Measurements from ENCODE around the gene BIRC3. TPM values are rescaled to one million over a fixed set of nuclear protein-coding genes. Genes with fewer than 3 reads are reported as not detected.
A peak's percentile ranks its signal among the peaks of the same experiment; 100 is the strongest.
"Not testable (repeated sequence)": the region's sequence is repeated elsewhere in the genome, so short reads cannot be mapped to it uniquely, and the experiment has no call there.

Gene BIRC3
- total RNA-seq, 1 donor from 2014 or later = 23.0 TPM

GRCh38 chr11:102332611-102332994 lies 15.3 kb downstream of the BIRC3 start:
- peaks cover 72% of the 10 kb centered on the region for H3K36me3 ChIP-seq
- no peak for TF ChIP-seq CTCF (IDR thresholded peaks at IDR 0.05)

GRCh38 chr11:102338479-102339010 lies 21.3 kb downstream of the BIRC3 start:
- Histone ChIP-seq H3K4me1 (no peaks in the 10 kb centered on the region), H3K27ac (no peak overlapping the region), H3K27me3 (no peaks in the 10 kb centered on the region), H3K9me3 (no peaks in the 10 kb centered on the region), H3K36me3 (peaks cover 22% of the 10 kb centered on the region), H3K4me3 (no peak overlapping the region)
- no peak for TF ChIP-seq CTCF (IDR thresholded peaks at IDR 0.05)
- intact Hi-C loops (cut with DNase I) = no loop called here
- ATAC-seq = no peak
- DNase-seq = no peak

More at GRCh38 chr11:102332611-102332994, 15.3 kb downstream of the BIRC3 start:
- DNase-seq (no peak), ATAC-seq (peak; percentile 30)
- no peaks in the 10 kb centered on the region for H3K4me1 ChIP-seq
- H3K27me3 ChIP-seq = no peaks in the 10 kb centered on the region
- H3K9me3 ChIP-seq = no peaks in the 10 kb centered on the region
- no peak overlapping the region for H3K27ac ChIP-seq
- intact Hi-C loops (cut with DNase I) = no loop called here
- no peak overlapping the region for H3K4me3 ChIP-seq

- H3K4me3 ChIP-seq; intact Hi-C loops (cut with DNase I); H3K27me3 ChIP-seq; DNase-seq; ATAC-seq; H3K4me1 ChIP-seq; H3K9me3 ChIP-seq; H3K27ac ChIP-seq: not testable (repeated sequence)
- peaks cover 16% of the 10 kb centered on the region for H3K36me3 ChIP-seq
These were observed 24.0 kb downstream of the BIRC3 start for GRCh38 chr11:102341311-102341710.

- Histone ChIP-seq H3K9me3 (no peaks in the 10 kb centered on the region), H3K27me3 (no peaks in the 10 kb centered on the region), H3K4me1 (peaks cover 8% of the 10 kb centered on the region), H3K4me3 (no peak overlapping the region), H3K36me3 (peaks cover 13% of the 10 kb centered on the region), H3K27ac (no peak overlapping the region)
- ATAC-seq (peak; percentile 90), DNase-seq (no peak)
- TF ChIP-seq CTCF (IDR thresholded peaks at IDR 0.05) = peak; percentile 81
- intact Hi-C loops (cut with DNase I) = no loop called here
These were observed 24.6 kb downstream of the BIRC3 start for GRCh38 chr11:102341844-102342318.

- Histone ChIP-seq H3K4me3 (no peak overlapping the region), H3K9me3 (no peaks in the 10 kb centered on the region), H3K27me3 (no peaks in the 10 kb centered on the region), H3K27ac (no peak overlapping the region), H3K36me3 (no peaks in the 10 kb centered on the region), H3K4me1 (peaks cover 16% of the 10 kb centered on the region)
- no peak for TF ChIP-seq CTCF (IDR thresholded peaks at IDR 0.05)
- no peak for ATAC-seq
- intact Hi-C loops (cut with DNase I) = no loop called here
- no peak for DNase-seq
These were observed 26.5 kb downstream of the BIRC3 start for GRCh38 chr11:102343809-102344208.

GRCh38 chr11:102345904-102346303 lies 28.6 kb downstream of the BIRC3 start:
- DNase-seq = no peak
- Histone ChIP-seq H3K36me3 (peaks cover 12% of the 10 kb centered on the region), H3K27ac (peak overlapping the region; percentile 98), H3K9me3 (no peaks in the 10 kb centered on the region), H3K27me3 (no peaks in the 10 kb centered on the region), H3K4me1 (peaks cover 19% of the 10 kb centered on the region), H3K4me3 (peak overlapping the region; percentile 86)
- TF ChIP-seq CTCF (IDR thresholded peaks at IDR 0.05) = no peak
- intact Hi-C loops (cut with DNase I) = no loop called here
- no peak for ATAC-seq
